Tibial artery (tissue), 4 donors: ENCODE results near the gene PRLH.

Experiments
- DNase-seq, 2 donors: peaks; one replicate each; pipeline ENCODE4 v3.0.0-alpha.2; 2019
- H3K27ac ChIP-seq, 2 donors: fragments of 200-600 bp; sonication (generic) in 1 of 2; 1 replicate in 1 of 2; 2 replicates in 1 of 2; pipeline ENCODE4 v1.5.1; 2018 to 2019; ENCODE audit warnings: mild to moderate bottlenecking in 1 of 2
- H3K27me3 ChIP-seq, 2 donors: fragments of 200-600 bp; sonication (generic) in 1 of 2; one replicate each; pipeline versions ENCODE4 v1.5.1 to v1.6.0; 2016 to 2019
- H3K36me3 ChIP-seq, 3 donors: fragments of 200-600 bp; sonication (generic) in 2 of 3; one replicate each; pipeline ENCODE4 v1.5.1; 2016 to 2019; ENCODE audit warnings: mild to moderate bottlenecking in 2 of 3
- H3K4me1 ChIP-seq, 4 donors: fragments of 200-600 bp; sonication (generic) in 2 of 4; 1 replicate in 3 of 4; 2 replicates in 1 of 4; pipeline ENCODE4 v1.5.1; 2016 to 2019
- H3K4me3 ChIP-seq, 2 donors: fragments of 200-600 bp; sonication (generic) in 1 of 2; 1 replicate in 1 of 2; 2 replicates in 1 of 2; pipeline ENCODE4 v1.5.1; 2018 to 2019; ENCODE audit warnings: mild to moderate bottlenecking in 2 of 2
- H3K9me3 ChIP-seq, 3 donors: fragments of 200-600 bp; sonication (generic) in 1 of 3; one replicate each; pipeline ENCODE4 v1.5.1; 2016 to 2019
- CTCF ChIP-seq, 2 experiments: fragments of 200-600 bp in 1 of 2; fragments of 450-650 bp in 1 of 2; IDR thresholded peaks; one replicate each; pipeline ENCODE4 v1.5.1; 2017 to 2019; ENCODE audit warnings: antibody characterized with exemption in 2 of 2, mild to moderate bottlenecking in 1 of 2, moderate library complexity in 1 of 2
- intact Hi-C: fragments of 100-400 bp; cut with DNase I; formaldehyde crosslinking; loops from one replicate; pipeline ENCODE4 v1.15.0; 2023; ENCODE audit warnings: low total_unique reads

The PRLH gene

DNA sequence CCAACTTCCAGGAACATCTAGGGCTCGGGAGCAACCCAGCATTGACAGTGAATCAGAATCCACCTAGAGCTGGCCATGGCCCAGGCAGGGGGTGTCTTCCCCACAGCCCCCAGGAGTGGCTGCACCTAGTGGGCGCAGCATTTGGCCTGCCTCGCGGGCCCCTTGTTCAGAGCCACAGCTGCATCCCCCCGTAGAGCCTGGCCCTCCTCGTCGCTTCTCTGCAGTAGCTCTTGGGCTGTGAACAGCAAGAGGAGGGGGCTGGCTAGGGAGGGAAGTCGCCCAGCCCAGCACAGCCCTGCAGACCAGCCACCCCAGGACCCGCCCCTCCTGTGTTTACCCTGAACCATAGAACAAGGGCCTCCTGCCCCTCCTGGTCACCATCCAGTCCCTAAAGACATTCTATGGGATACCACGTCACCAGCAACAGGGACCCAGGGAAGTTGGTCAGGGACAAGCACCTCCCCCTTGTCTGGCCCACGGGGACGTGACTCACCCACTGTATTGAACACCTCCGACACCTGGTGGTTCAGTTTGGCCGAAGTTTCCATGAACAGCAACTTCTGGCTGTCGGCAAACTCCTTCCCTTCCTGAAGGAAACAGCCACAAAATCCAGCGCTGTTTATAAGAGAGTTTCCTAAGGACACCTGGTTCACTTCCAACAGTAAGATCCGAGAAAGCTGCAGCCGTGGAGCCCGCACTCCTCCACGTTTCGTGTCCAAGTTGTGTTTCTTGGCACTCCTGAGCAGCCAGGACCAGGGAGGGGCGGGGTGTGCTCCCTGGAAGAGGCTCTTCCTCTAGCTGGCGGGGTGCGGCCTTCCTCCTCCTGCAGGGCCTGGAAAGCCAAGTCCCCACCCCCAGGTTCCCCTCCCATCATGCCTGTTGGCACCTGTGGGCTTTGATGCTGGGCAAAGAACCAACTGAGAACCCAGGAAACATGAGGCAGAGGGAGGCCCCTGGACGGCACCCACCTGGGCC, 8.8 kb downstream of the PRLH start:
- Histone ChIP-seq H3K36me3 (peaks cover 0 to 4% (median 0%) of the 10 kb centered on the region in 3 donors), H3K9me3 (no peaks in the 10 kb centered on the region), H3K27ac (no peak overlapping the region), H3K27me3 (no peaks in the 10 kb centered on the region), H3K4me3 (no peak overlapping the region), H3K4me1 (peaks cover 0 to 20% (median 6%) of the 10 kb centered on the region in 4 donors)
- no peak for TF ChIP-seq CTCF (IDR thresholded peaks at IDR 0.05)
- no peak for DNase-seq
- intact Hi-C loops = loop anchor here (10.0 kb wide), 2 partner anchors 420 to 450 kb away; no protein-coding TSS in a partner anchor

- TF ChIP-seq CTCF (IDR thresholded peaks at IDR 0.05) = no peak
- no peak for DNase-seq
- no peak overlapping the region for H3K27ac ChIP-seq
- H3K4me1 ChIP-seq = peaks cover 0 to 20% (median 7%) of the 10 kb centered on the region in 4 donors
- intact Hi-C loops = loop anchor here (10.0 kb wide), 2 partner anchors 421 to 451 kb away; no protein-coding TSS in a partner anchor
- H3K27me3 ChIP-seq = no peaks in the 10 kb centered on the region
- H3K36me3 ChIP-seq = peaks cover 0 to 4% (median 0%) of the 10 kb centered on the region in 3 donors
- no peak overlapping the region for H3K4me3 ChIP-seq
- no peaks in the 10 kb centered on the region for H3K9me3 ChIP-seq
These were observed 9.8 kb downstream of the PRLH start for GRCh38 chr2:237575869-237576862.

DNA sequence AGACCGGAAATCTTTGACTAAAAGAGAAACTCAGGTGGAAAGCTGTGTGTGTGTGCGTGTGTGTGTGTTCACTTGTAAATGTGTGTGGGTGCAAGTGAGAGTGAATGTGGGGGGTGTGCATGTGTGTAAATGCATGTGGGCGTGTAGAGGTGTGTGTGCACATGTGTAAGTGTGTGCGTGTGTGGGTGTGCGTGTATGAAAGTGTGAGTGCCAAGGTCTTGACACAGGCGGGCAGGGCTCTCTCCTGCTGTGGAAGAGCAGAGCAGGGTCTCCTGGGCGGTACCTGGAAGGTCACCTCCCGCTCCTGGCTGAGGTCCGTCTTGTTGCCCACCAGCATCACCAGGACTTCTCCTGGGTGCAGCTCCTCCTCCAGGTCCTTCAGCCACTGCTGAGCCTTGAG, 10.6 kb downstream of the PRLH start:
- Histone ChIP-seq H3K36me3 (peaks cover 0 to 4% (median 0%) of the 10 kb centered on the region in 3 donors), H3K4me1 (peaks cover 0 to 23% (median 10%) of the 10 kb centered on the region in 4 donors), H3K27ac (no peak overlapping the region), H3K4me3 (no peak overlapping the region), H3K9me3 (no peaks in the 10 kb centered on the region), H3K27me3 (no peaks in the 10 kb centered on the region)
- TF ChIP-seq CTCF (IDR thresholded peaks at IDR 0.05) = no peak
- no peak for DNase-seq
- intact Hi-C loops = loop anchor here (10.0 kb wide), 2 partner anchors 422 to 452 kb away; no protein-coding TSS in a partner anchor

GRCh38 chr2:237577458-237577857, 11.1 kb downstream of the PRLH start:
- Histone ChIP-seq H3K9me3 (no peaks in the 10 kb centered on the region), H3K27me3 (no peaks in the 10 kb centered on the region), H3K27ac (no peak overlapping the region), H3K4me3 (no peak overlapping the region), H3K4me1 (peaks cover 0 to 23% (median 13%) of the 10 kb centered on the region in 4 donors), H3K36me3 (peaks cover 0 to 4% (median 0%) of the 10 kb centered on the region in 3 donors)
- TF ChIP-seq CTCF (IDR thresholded peaks at IDR 0.05) = no peak
- intact Hi-C loops = loop anchor here (10.0 kb wide), 2 partner anchors 423 to 453 kb away; no protein-coding TSS in a partner anchor
- no peak for DNase-seq
